Tibial nerve (tissue), 4 donors: ENCODE data around the gene GIPC3. TPM values are rescaled to one million over a fixed set of nuclear protein-coding genes. Genes with fewer than 3 reads are reported as not detected.
"Not testable (repeated sequence)": the region's sequence is repeated elsewhere in the genome, so short reads cannot be mapped to it uniquely, and the experiment has no call there.

ENCODE experiments used
- DNase-seq, 2 donors: peaks; one replicate each; pipeline ENCODE4 v3.0.0-alpha.2; 2019; ENCODE audit warnings: low spot score in 2 of 2
- H3K27ac ChIP-seq, 4 donors: fragments of 200-600 bp; sonication (generic) in 3 of 4; one replicate each; pipeline ENCODE4 v1.5.1; 2017 to 2019; ENCODE audit warnings: mild to moderate bottlenecking in 1 of 4
- H3K27me3 ChIP-seq, 2 donors: fragments of 200-600 bp; sonication (generic) in 1 of 2; one replicate each; pipeline versions ENCODE4 v1.5.1 to v1.6.0; 2017 to 2019
- H3K36me3 ChIP-seq, 3 donors: fragments of 200-600 bp; sonication (generic); one replicate each; pipeline ENCODE4 v1.5.1; 2018 to 2019
- H3K4me1 ChIP-seq, 4 donors: fragments of 200-600 bp; sonication (generic) in 3 of 4; one replicate each; pipeline ENCODE4 v1.5.1; 2017 to 2019
- H3K4me3 ChIP-seq, 4 donors: fragments of 200-600 bp; sonication (generic) in 3 of 4; one replicate each; pipeline ENCODE4 v1.5.1; 2017 to 2019; ENCODE audit warnings: mild to moderate bottlenecking in 1 of 4, moderate library complexity in 1 of 4
- H3K9me3 ChIP-seq, 4 donors: fragments of 200-600 bp; sonication (generic) in 3 of 4; one replicate each; pipeline ENCODE4 v1.5.1; 2017 to 2019
- EP300 ChIP-seq, 2 donors: sonication (generic); formaldehyde crosslinking; IDR thresholded peaks; one replicate each; pipeline ENCODE4 v1.6.1; 2017; ENCODE audit warnings: antibody characterized with exemption in 2 of 2, mild to moderate bottlenecking in 1 of 2
- POLR2A ChIP-seq, 2 donors: fragments of 450-650 bp; IDR thresholded peaks; one replicate each; pipeline ENCODE4 v1.6.1; 2017; ENCODE audit warnings: antibody characterized with exemption in 2 of 2, mild to moderate bottlenecking in 2 of 2, moderate library complexity in 2 of 2
- WGBS, 2 donors: methylation state at CpG; one replicate each; pipeline ENCODE4 v1.1.5; 2018; 5-methylcytosine and 5-hydroxymethylcytosine counted together
- total RNA-seq, 4 donors: library from RNA; depleted of rRNA; stranded (reverse); fragments of >200 nt; gene quantifications; one replicate each; pipeline ENCODE4 v1.1.0, GENCODE V29; 2016
- TF ChIP-seq, protein P1 (sequence below), 5 experiments: fragments of 200-600 bp in 3 of 5; fragments of 450-650 bp in 2 of 5; sonication (generic) in 3 of 5; IDR thresholded peaks; one replicate each; pipeline ENCODE4 v1.5.1; 2016 to 2019; ENCODE audit warnings: antibody characterized with exemption in 5 of 5, mild to moderate bottlenecking in 3 of 5, moderate library complexity in 2 of 5

Gene GIPC3
- total RNA-seq, 4 donors from 2014 or later: 0.21 to 2.4 (median 1.1) TPM

DNA sequence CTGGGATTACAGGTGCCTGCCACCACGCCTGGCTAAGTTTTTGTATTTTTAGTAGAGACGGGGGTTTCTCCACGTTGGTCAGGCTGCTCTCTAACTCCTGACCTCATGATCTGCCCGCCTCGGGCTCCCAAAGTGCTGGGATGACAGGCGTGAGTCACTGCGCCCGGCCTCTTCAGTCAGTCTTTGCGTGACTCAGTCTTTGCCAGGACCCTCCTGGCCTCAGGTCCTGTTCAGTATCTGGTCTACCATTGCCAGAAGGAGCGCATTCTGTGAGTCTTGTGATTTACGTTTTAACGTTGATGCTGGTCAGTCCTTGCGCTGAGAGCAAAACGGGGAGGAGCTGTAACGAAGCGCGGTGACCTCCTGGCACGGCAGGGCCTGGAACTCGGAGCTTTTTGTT, 20.1 kb upstream of the GIPC3 start:
- WGBS, 2 donors: 80 to 85% methylated on average over 19 of the region's 19 CpGs
- Histone ChIP-seq H3K9me3 (no peaks in the 10 kb centered on the region), H3K4me1 (peaks cover 0 to 3% (median 0%) of the 10 kb centered on the region in 4 donors), H3K36me3 (no peaks in the 10 kb centered on the region), H3K27me3 (no peaks in the 10 kb centered on the region), H3K27ac (no peak overlapping the region), H3K4me3 (no peak overlapping the region)
- no peak for DNase-seq
- TF ChIP-seq, protein P1, sequence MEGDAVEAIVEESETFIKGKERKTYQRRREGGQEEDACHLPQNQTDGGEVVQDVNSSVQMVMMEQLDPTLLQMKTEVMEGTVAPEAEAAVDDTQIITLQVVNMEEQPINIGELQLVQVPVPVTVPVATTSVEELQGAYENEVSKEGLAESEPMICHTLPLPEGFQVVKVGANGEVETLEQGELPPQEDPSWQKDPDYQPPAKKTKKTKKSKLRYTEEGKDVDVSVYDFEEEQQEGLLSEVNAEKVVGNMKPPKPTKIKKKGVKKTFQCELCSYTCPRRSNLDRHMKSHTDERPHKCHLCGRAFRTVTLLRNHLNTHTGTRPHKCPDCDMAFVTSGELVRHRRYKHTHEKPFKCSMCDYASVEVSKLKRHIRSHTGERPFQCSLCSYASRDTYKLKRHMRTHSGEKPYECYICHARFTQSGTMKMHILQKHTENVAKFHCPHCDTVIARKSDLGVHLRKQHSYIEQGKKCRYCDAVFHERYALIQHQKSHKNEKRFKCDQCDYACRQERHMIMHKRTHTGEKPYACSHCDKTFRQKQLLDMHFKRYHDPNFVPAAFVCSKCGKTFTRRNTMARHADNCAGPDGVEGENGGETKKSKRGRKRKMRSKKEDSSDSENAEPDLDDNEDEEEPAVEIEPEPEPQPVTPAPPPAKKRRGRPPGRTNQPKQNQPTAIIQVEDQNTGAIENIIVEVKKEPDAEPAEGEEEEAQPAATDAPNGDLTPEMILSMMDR (IDR thresholded peaks at IDR 0.05): no peak
- TF ChIP-seq POLR2A (IDR thresholded peaks at IDR 0.05) (no peak), EP300 (IDR thresholded peaks at IDR 0.05) (no peak)

DNA sequence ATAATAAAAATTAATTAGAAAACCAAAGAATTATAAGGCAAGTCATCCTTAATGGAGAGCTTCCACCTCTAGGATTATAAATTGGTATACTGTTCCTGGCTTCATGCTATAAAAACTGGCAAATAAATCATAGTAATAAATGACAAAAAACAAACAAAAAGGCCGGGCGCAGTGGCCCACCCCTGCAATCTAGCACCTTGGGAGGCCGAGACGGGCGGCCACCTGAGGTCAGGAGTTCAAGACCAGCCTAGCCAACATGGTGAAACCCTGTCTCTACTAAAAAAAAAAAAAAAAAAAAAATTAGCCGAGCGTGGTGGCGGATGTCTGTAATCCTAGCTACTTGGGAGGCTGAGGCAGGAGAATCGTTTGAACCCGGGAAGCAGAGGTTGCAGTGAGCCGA, 15.2 kb upstream of the GIPC3 start:
- WGBS, 2 donors: 48 to 67% methylated on average over 11 of the region's 11 CpGs
- not testable (repeated sequence) for H3K9me3 ChIP-seq, H3K27me3 ChIP-seq, H3K36me3 ChIP-seq, DNase-seq, H3K4me3 ChIP-seq
- Histone ChIP-seq H3K4me1 (peaks cover 0 to 45% (median 13%) of the 10 kb centered on the region in 4 donors), H3K27ac (peak overlapping the region in 2 of 4 donors; percentile 72 to 88)

DNA sequence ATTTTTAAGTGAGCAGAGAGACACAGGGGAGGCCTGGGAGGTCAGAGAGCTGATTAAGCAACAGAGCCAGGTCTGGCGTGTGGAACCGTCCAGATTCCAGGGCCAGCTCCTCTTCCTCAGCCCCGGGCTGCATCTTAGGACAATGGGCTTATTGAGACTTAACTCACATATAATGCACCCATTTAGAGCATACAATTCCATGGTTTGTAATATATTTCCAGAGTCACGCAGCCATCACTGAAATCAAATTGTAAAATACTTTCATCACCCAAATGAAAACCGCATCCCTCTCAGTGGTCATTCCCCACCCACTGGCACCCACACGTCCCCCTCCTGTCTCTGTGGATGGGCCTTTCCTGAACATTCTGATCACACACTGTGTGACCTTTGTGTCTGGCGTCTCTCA, 14.7 kb upstream of the GIPC3 start:
- TF ChIP-seq EP300 (IDR thresholded peaks at IDR 0.05) (no peak), POLR2A (IDR thresholded peaks at IDR 0.05) (no peak)
- TF ChIP-seq, protein P1 (IDR thresholded peaks at IDR 0.05): no peak
- H3K4me3 ChIP-seq: no peak overlapping the region
- H3K36me3 ChIP-seq: peaks cover 0 to 15% (median 2%) of the 10 kb centered on the region in 3 donors
- H3K4me1 ChIP-seq: peaks cover 0 to 50% (median 13%) of the 10 kb centered on the region in 4 donors
- no peak for DNase-seq
- no peaks in the 10 kb centered on the region for H3K9me3 ChIP-seq
- H3K27me3 ChIP-seq: no peaks in the 10 kb centered on the region
- 31 to 49% methylated on average over 7 of the region's 7 CpGs for WGBS, 2 donors
- peak overlapping the region; percentile 6 to 88 (median 51) for H3K27ac ChIP-seq

DNA sequence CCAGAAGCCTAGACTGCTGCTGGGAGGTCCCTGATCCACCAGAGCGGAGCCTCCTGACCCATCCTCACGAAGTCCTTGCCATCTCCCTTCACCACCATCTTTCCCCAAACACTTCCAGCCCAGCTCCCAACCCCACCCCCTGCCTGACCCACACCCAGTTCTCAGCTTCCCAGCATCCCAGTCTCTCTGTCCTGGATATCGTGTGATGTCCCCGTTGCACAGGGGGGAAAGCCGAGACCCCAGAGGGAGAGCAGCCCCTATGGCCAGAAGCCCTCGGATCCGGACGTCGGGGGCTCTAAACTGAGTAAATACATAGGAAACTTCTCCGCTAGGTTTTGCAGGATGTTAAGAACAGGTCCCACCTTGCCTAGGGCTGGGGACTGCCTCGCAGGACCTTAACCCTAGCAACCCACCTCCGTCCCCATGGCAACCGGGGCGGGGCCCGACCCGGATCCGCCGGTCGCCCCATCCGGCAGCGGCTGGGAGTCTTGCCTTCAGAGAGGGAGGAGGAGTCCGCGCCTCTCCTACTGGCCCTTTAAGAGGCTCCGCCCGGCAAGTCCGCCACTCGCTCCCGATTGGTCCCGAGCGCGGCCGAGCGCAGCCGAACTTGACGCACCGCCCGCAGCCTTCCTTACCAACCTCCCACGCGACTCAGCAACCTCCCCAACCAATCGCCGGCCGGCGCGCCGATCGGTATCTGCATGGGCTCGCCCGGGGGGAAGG, 13.0 kb upstream of the GIPC3 start:
- peak overlapping the region; percentile 25 to 85 (median 68) for H3K4me3 ChIP-seq
- no peaks in the 10 kb centered on the region for H3K9me3 ChIP-seq
- peak overlapping the region; percentile 65 to 88 (median 78) for H3K27ac ChIP-seq
- peaks cover 0 to 67% (median 23%) of the 10 kb centered on the region in 4 donors for H3K4me1 ChIP-seq
- WGBS, 2 donors: 1% methylated on average over 25 to 46 of the region's 48 CpGs
- no peaks in the 10 kb centered on the region for H3K27me3 ChIP-seq
- TF ChIP-seq, protein P1 (IDR thresholded peaks at IDR 0.05): peak in 1 of 5 experiments; percentile 6
- TF ChIP-seq EP300 (IDR thresholded peaks at IDR 0.05) (peak; percentile 46 to 91), POLR2A (IDR thresholded peaks at IDR 0.05) (no peak)
- H3K36me3 ChIP-seq: peaks cover 0 to 27% (median 2%) of the 10 kb centered on the region in 3 donors
- peak; percentile 99 for DNase-seq

DNA sequence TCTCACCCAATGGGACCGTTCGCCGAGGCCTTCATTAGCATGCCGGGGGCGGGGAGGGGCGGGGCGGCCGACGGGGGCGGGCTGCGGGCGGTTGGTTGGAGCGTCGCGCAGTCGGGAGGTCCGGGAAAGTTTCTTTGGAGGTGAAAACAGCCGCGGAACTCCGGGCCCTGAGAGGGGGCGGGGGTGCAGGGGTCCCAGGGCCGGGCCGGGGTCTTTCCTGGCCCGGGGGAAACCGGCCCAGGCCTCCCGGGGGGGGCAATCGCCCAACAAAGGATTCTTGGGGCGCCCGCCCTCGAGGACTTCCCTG, 12.5 kb upstream of the GIPC3 start, which contains the start of gene HMG20B:
Gene HMG20B, plus strand, starts transcription at position 90 of the 307 bp plus-strand sequence. CDS start 366 bp downstream, outside the sequence.
- DNase-seq: no peak

More for the DNA sequence above, 12.5 kb upstream of the GIPC3 start, which contains the start of gene HMG20B:
- peaks cover 0 to 67% (median 23%) of the 10 kb centered on the region in 4 donors for H3K4me1 ChIP-seq
- H3K27ac ChIP-seq: peak within 1 kb of the TSS; percentile 65 to 88 (median 84)
- H3K36me3 ChIP-seq: peaks cover 0 to 29% (median 2%) of the 10 kb centered on the region in 3 donors
- no peaks in the 10 kb centered on the region for H3K27me3 ChIP-seq
- no peaks in the 10 kb centered on the region for H3K9me3 ChIP-seq
- no peak for TF ChIP-seq EP300 (IDR thresholded peaks at IDR 0.05)
- TF ChIP-seq, protein P1 (IDR thresholded peaks at IDR 0.05): peak in 1 of 5 experiments; percentile 5
- TF ChIP-seq POLR2A (IDR thresholded peaks at IDR 0.05): peak in 1 of 2 donors; percentile 34
- peak within 1 kb of the TSS; percentile 63 to 85 (median 70) for H3K4me3 ChIP-seq
- 0% methylated on average over 4 to 20 of the region's 30 CpGs for WGBS, 2 donors
